HG03432 (cell line): ENCODE results near the gene CABLES1.
A peak's percentile ranks its signal among the peaks of the same experiment; 100 is the strongest.
"Not testable (repeated sequence)": the region's sequence is repeated elsewhere in the genome, so short reads cannot be mapped to it uniquely, and the experiment has no call there.

Source experiments
- ATAC-seq: cut with Tn5 transposase; IDR thresholded peaks from one replicate; pipeline ENCODE4 v1.9.1; 2021; ENCODE audit warnings: mild to moderate bottlenecking, moderate library complexity; ENCODE audit not compliant: unreplicated experiment

CABLES1 gene

GRCh38 chr18:23259701-23260681 is 124.7 kb downstream of the CABLES1 start:
- peak; percentile 73 for ATAC-seq

GRCh38 chr18:23260926-23261590 is 125.8 kb downstream of the CABLES1 start:
- no peak for ATAC-seq

- no peak for ATAC-seq
These were observed 128.4 kb downstream of the CABLES1 start for GRCh38 chr18:23263551-23264235.

DNA sequence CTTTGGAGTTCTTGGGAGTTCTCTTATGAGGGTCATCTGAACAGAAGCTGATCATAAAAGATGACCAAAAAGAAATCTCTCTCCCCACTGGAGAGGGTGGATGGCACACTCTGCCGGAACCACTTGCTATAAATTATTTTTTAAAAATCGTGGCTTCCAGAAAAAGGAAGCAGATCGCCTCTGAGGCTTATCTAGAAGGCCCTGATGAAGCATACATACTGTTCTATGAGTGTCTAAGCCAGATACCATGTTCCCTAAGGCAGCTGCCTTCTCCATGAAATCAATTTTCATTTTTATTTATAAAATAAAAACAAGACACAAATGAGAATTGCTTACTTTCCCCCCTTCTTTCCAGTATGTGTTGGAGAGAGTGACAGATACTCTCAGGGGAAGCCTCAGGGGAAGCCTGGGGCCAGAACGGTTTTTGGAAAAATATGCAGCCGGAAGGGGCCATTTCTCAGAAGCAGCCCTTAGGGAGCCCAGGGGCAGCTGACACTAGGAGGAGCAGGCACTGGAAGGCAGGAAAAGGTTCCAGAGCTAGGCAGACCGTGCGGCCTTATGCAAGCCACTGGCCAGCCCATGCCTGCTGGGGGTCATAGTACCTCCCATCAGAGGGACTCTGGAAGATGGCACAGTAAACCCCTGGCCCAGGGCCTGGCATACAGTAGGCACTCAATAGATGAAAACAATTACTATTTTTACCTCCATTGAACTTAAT is 130.6 kb downstream of the CABLES1 start:
- no peak for ATAC-seq

- ATAC-seq, result no peak
These were observed 131.6 kb downstream of the CABLES1 start for GRCh38 chr18:23266717-23267446.

DNA sequence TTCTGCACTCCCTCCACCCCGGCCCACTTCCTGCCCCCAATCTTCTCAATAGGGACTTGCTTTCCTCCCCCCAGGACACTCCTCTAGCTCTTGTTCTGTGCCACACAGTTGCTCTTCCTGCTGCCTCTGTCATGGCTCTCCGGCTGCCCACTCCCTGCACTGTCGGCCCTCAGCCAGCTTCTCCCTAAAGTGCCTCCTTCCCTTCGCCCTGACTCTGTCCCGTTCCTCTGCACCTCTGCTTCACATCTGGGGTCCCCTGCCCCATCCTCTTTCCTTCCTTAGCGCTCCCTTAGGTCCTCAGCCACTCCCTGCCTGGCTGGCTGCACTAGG is 132.1 kb downstream of the CABLES1 start:
- ATAC-seq, result no peak

GRCh38 chr18:23268641-23269040 is 133.4 kb downstream of the CABLES1 start:
- no peak for ATAC-seq

GRCh38 chr18:23269068-23269467 is 133.8 kb downstream of the CABLES1 start:
- ATAC-seq, result not testable (repeated sequence)

DNA sequence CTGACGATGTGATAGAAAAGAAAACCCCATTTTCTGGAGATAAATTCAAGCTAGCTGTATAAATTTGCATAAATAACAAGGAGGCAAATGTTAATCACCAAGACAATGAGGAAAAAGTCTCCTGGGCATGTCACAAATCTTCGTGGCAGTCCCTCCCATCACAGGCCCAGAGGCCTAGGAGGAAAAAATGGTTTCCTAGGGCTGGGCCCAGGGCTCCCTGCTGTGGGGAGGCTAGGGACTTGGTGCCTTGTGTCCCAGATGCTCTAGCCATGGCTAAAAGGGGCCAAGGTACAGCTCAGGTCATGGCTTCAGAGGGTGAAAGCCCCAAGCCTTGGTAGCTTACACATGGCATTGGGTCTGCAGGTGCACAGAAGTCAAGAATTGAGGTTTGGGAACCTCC is 134.6 kb downstream of the CABLES1 start:
- ATAC-seq, result no peak

- ATAC-seq, result no peak
These were observed 135.8 kb downstream of the CABLES1 start for GRCh38 chr18:23270986-23271680.

GRCh38 chr18:23272498-23273232 is 137.4 kb downstream of the CABLES1 start:
- no peak for ATAC-seq

GRCh38 chr18:23273443-23273966 is 138.2 kb downstream of the CABLES1 start:
- no peak for ATAC-seq

GRCh38 chr18:23274638-23275482 is 139.6 kb downstream of the CABLES1 start:
- ATAC-seq, result no peak

DNA sequence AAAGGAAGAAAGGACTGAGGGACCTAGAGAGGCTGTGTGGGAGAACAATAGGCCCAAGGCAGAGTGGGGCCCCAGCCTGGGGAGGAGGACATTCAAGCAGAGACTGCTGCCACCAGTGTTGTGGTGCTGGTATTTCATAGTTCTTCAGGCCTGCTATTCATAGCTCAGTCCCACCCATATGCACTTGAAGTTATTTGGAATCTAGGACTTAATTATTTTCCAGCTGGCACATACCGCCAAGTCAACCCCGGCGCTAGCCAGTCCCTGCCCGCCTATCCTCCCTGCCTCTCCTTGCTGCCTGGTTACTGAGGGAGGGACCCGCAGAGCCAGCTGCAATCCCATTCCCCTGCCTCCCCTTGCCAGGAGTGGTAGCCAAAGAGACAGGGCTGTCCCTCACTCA is 141.2 kb downstream of the CABLES1 start:
- ATAC-seq, result no peak

- no peak for ATAC-seq
These were observed 142.1 kb downstream of the CABLES1 start for GRCh38 chr18:23277399-23277798.

DNA sequence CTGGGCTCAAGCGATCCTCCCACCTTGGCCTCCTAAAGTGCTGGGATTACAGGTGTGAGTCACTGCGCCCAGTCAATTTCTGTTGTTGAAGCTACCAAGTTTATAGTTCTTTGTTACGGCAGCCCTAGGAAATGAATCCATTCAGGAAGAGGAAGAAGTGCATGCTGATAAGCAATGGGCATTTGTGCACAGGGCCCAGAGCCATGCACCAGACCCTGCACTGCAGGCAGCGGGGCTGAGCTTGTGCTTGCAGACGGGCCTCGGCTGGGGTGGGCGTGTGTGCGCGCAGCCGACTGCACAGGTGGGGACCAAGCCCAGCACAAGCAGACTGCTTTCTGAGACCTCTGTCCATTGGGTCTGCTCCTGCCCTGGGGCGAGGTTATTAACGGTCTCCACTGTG is 144.6 kb downstream of the CABLES1 start:
- no peak for ATAC-seq

GRCh38 chr18:23280844-23281243 is 145.6 kb downstream of the CABLES1 start:
- ATAC-seq, result no peak
